Measurements from ENCODE around the gene PPP1R13B. TPM values are rescaled to one million over a fixed set of nuclear protein-coding genes. Genes with fewer than 3 reads are reported as not detected.

Gene PPP1R13B
- total and polyA plus RNA-seq, 2 donors from 2014 or later, result 15.1 to 69.4 TPM

DNA sequence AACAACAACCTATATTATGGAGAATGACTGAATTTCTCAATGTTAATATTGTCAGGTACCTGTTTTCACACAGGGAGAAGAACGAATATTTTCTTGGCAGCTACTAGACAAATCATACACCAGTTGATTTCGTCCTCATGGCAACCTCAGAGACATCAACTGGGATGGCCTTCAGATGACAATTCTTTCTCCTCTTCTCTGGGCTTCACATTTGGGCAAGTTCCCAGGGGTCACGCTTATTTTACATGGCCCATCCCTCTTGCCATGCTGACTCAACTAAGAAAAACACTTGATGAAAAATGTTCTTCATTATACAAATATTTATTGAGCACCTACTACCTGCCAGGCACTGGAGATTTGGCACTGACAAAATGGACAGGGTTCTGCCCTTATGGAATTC lies 29.0 kb downstream of the PPP1R13B start:
- Histone ChIP-seq H3K9ac (ENCODE audit: low read length in 3 of 3) (no peak overlapping the region), H3K27ac (ENCODE audit: low read depth in 2 of 2, low read length in 2 of 2) (no peak overlapping the region), H3K4me3 (ENCODE audit: low read length in 3 of 3) (no peak overlapping the region), H3K9me3 (ENCODE audit: control insufficient read depth in 2 of 3, insufficient read depth in 1 of 3, low read length in 3 of 3) (no peaks in the 10 kb centered on the region), H3K36me3 (ENCODE audit: control insufficient read depth in 2 of 3, insufficient read depth in 3 of 3, low read length in 3 of 3) (no peaks in the 10 kb centered on the region), H3K4me1 (ENCODE audit: control insufficient read depth in 2 of 3, insufficient read depth in 2 of 3, low read depth in 1 of 3, low read length in 3 of 3) (peaks cover 0 to 10% (median 3%) of the 10 kb centered on the region in 3 donors), H3K27me3 (ENCODE audit: control insufficient read depth, insufficient read depth, low read length) (no peaks in the 10 kb centered on the region)
- TF ChIP-seq, protein P1, sequence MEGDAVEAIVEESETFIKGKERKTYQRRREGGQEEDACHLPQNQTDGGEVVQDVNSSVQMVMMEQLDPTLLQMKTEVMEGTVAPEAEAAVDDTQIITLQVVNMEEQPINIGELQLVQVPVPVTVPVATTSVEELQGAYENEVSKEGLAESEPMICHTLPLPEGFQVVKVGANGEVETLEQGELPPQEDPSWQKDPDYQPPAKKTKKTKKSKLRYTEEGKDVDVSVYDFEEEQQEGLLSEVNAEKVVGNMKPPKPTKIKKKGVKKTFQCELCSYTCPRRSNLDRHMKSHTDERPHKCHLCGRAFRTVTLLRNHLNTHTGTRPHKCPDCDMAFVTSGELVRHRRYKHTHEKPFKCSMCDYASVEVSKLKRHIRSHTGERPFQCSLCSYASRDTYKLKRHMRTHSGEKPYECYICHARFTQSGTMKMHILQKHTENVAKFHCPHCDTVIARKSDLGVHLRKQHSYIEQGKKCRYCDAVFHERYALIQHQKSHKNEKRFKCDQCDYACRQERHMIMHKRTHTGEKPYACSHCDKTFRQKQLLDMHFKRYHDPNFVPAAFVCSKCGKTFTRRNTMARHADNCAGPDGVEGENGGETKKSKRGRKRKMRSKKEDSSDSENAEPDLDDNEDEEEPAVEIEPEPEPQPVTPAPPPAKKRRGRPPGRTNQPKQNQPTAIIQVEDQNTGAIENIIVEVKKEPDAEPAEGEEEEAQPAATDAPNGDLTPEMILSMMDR (IDR thresholded peaks at IDR 0.05; ENCODE audit: borderline replicate concordance, extremely low read depth, insufficient read depth), result no peak
- DNase-seq (no peak), FAIRE-seq (no peak)
- intact Hi-C loops (cut with DNase I), result no loop called here

- no peak overlapping the region for H3K9ac ChIP-seq (ENCODE audit: low read length in 3 of 3)
- DNase-seq, result no peak
- no peak for FAIRE-seq
Observed at GRCh38 chr14:103817595-103817994, 29.8 kb downstream of the PPP1R13B start.

DNA sequence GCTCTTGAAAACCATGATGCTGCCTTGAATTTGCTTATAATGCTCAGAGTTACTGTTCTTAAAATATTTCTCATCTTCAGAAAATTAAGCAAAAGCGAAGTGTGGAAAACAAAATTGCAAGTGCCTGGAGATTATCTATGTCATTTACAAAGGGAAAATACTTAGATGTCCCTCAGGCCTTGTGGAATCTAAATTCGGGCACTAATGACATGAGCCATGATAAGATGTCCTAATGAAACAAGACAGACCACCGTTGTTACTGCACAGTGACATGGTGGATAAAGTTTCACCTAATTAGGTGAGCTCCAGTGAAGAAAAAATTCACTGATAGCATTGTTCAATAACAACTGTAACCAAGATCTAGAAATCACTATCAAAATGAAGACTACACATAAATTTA lies 30.4 kb downstream of the PPP1R13B start:
- Histone ChIP-seq H3K9ac (ENCODE audit: low read length in 3 of 3) (no peak overlapping the region), H3K27me3 (ENCODE audit: control insufficient read depth, insufficient read depth, low read length) (no peaks in the 10 kb centered on the region), H3K36me3 (ENCODE audit: control insufficient read depth in 2 of 3, insufficient read depth in 3 of 3, low read length in 3 of 3) (no peaks in the 10 kb centered on the region), H3K9me3 (ENCODE audit: control insufficient read depth in 2 of 3, insufficient read depth in 1 of 3, low read length in 3 of 3) (no peaks in the 10 kb centered on the region), H3K4me1 (ENCODE audit: control insufficient read depth in 2 of 3, insufficient read depth in 2 of 3, low read depth in 1 of 3, low read length in 3 of 3) (peaks cover 0 to 10% (median 3%) of the 10 kb centered on the region in 3 donors), H3K27ac (ENCODE audit: low read depth in 2 of 2, low read length in 2 of 2) (no peak overlapping the region), H3K4me3 (ENCODE audit: low read length in 3 of 3) (no peak overlapping the region)
- FAIRE-seq, result no peak
- DNase-seq, result no peak
- TF ChIP-seq, protein P1 (IDR thresholded peaks at IDR 0.05; ENCODE audit: borderline replicate concordance, extremely low read depth, insufficient read depth), result no peak
- intact Hi-C loops (cut with DNase I), result no loop called here

More at GRCh38 chr14:103817595-103817994, 29.8 kb downstream of the PPP1R13B start:
- no peak overlapping the region for H3K27ac ChIP-seq (ENCODE audit: low read depth in 2 of 2, low read length in 2 of 2)
- H3K9me3 ChIP-seq (ENCODE audit: control insufficient read depth in 2 of 3, insufficient read depth in 1 of 3, low read length in 3 of 3), result no peaks in the 10 kb centered on the region
- no peaks in the 10 kb centered on the region for H3K27me3 ChIP-seq (ENCODE audit: control insufficient read depth, insufficient read depth, low read length)
- TF ChIP-seq, protein P1 (IDR thresholded peaks at IDR 0.05; ENCODE audit: borderline replicate concordance, extremely low read depth, insufficient read depth), result no peak
- H3K4me1 ChIP-seq (ENCODE audit: control insufficient read depth in 2 of 3, insufficient read depth in 2 of 3, low read depth in 1 of 3, low read length in 3 of 3), result peaks cover 0 to 10% (median 3%) of the 10 kb centered on the region in 3 donors
- no peaks in the 10 kb centered on the region for H3K36me3 ChIP-seq (ENCODE audit: control insufficient read depth in 2 of 3, insufficient read depth in 3 of 3, low read length in 3 of 3)
- intact Hi-C loops (cut with DNase I), result no loop called here
- H3K4me3 ChIP-seq (ENCODE audit: low read length in 3 of 3), result no peak overlapping the region

- Histone ChIP-seq H3K27me3 (ENCODE audit: control insufficient read depth, insufficient read depth, low read length) (no peaks in the 10 kb centered on the region), H3K4me3 (ENCODE audit: low read length in 3 of 3) (no peak overlapping the region), H3K4me1 (ENCODE audit: control insufficient read depth in 2 of 3, insufficient read depth in 2 of 3, low read depth in 1 of 3, low read length in 3 of 3) (peaks cover 0 to 10% (median 3%) of the 10 kb centered on the region in 3 donors), H3K9me3 (ENCODE audit: control insufficient read depth in 2 of 3, insufficient read depth in 1 of 3, low read length in 3 of 3) (no peaks in the 10 kb centered on the region), H3K27ac (ENCODE audit: low read depth in 2 of 2, low read length in 2 of 2) (no peak overlapping the region), H3K36me3 (ENCODE audit: control insufficient read depth in 2 of 3, insufficient read depth in 3 of 3, low read length in 3 of 3) (no peaks in the 10 kb centered on the region), H3K9ac (ENCODE audit: low read length in 3 of 3) (no peak overlapping the region)
- TF ChIP-seq, protein P1 (IDR thresholded peaks at IDR 0.05; ENCODE audit: borderline replicate concordance, extremely low read depth, insufficient read depth), result no peak
- FAIRE-seq, result no peak
- intact Hi-C loops (cut with DNase I), result no loop called here
- no peak for DNase-seq
Observed at GRCh38 chr14:103815253-103815652, 32.1 kb downstream of the PPP1R13B start.
